Transverse colon (tissue), 4 donors: ENCODE data around the gene TTYH1. TPM values are rescaled to one million over a fixed set of nuclear protein-coding genes. Genes with fewer than 3 reads are reported as not detected.

Source experiments
- DNase-seq: peaks from one replicate; pipeline ENCODE4 v3.0.0-alpha.2; 2019
- H3K27ac ChIP-seq, 4 donors: fragments of 200-600 bp; sonication (generic); 2 replicates each; pipeline ENCODE4 v1.5.1; 2016 to 2018; ENCODE audit warnings: inconsistent platforms in 4 of 4
- H3K27me3 ChIP-seq: fragments of 200-600 bp; sonication (generic); 2 replicates; pipeline ENCODE4 v1.5.1; 2017; ENCODE audit warnings: inconsistent platforms
- H3K36me3 ChIP-seq, 4 donors: fragments of 200-600 bp; sonication (generic); 2 replicates each; pipeline ENCODE4 v1.5.1; 2017 to 2019; ENCODE audit warnings: inconsistent platforms in 4 of 4
- H3K4me1 ChIP-seq, 4 donors: fragments of 200-600 bp; sonication (generic); 2 replicates each; pipeline ENCODE4 v1.5.1; 2017 to 2020; ENCODE audit warnings: inconsistent platforms in 4 of 4
- H3K4me3 ChIP-seq, 4 donors: fragments of 200-600 bp; sonication (generic); 1 replicate in 1 of 4; 2 replicates in 3 of 4; pipeline versions ENCODE4 v1.5.1 to v1.6.1; 2017 to 2019; ENCODE audit warnings: inconsistent platforms in 4 of 4
- H3K9me3 ChIP-seq, 2 donors: fragments of 200-600 bp; sonication (generic); 2 replicates each; pipeline ENCODE4 v1.5.1; 2017 to 2019; ENCODE audit warnings: inconsistent platforms in 2 of 2
- CTCF ChIP-seq, 5 experiments: fragments of 200-600 bp in 3 of 5; fragments of 450-650 bp in 2 of 5; sonication (generic) in 3 of 5; IDR thresholded peaks; 1 replicate in 2 of 5; 2 replicates in 3 of 5; pipeline ENCODE4 v1.5.1; 2016 to 2017; ENCODE audit warnings: antibody characterized with exemption in 5 of 5, inconsistent platforms in 3 of 5, mild to moderate bottlenecking in 2 of 5, moderate library complexity in 1 of 5
- EP300 ChIP-seq: sonication (generic); formaldehyde crosslinking; IDR thresholded peaks from one replicate; pipeline ENCODE4 v1.6.1; 2017; ENCODE audit warnings: antibody characterized with exemption, low read depth
- POLR2A ChIP-seq: fragments of 450-650 bp; IDR thresholded peaks from one replicate; pipeline ENCODE4 v1.6.1; 2016; ENCODE audit warnings: antibody characterized with exemption, mild to moderate bottlenecking, moderate library complexity
- POLR2AphosphoS5 ChIP-seq, 3 donors: sonication (generic); formaldehyde crosslinking; IDR thresholded peaks; one replicate each; pipeline ENCODE4 v1.6.1; 2016; ENCODE audit warnings: antibody characterized with exemption in 3 of 3
- WGBS, 2 donors: methylation state at CpG; one replicate each; pipeline ENCODE4 v1.1.5; 2018; ENCODE audit warnings: low coverage in 1 of 2; 5-methylcytosine and 5-hydroxymethylcytosine counted together
- in situ Hi-C, 4 donors: fragments of 200-750 bp; cut with MboI; loops; one replicate each; pipeline versions ENCODE4 v1.15.0 to v1.15.1; 2017; ENCODE audit warnings: low sequenced_read_pairs in 3 of 4, low pct_ligation_motif_present in 1 of 4, low pct_unique_long_range_greater_than_20kb in 1 of 4
- intact Hi-C: fragments of 100-400 bp; cut with DNase I; formaldehyde crosslinking; loops from one replicate; pipeline ENCODE4 v1.15.1; 2023; ENCODE audit warnings: low total_unique reads
- total RNA-seq, 4 donors: library from RNA; depleted of rRNA; stranded (reverse); fragments of >200 nt; gene quantifications; one replicate each; pipeline ENCODE4 v1.1.0, GENCODE V29; 2016

TTYH1 gene
- total RNA-seq, 4 donors from 2014 or later = 1.1 to 7.5 (median 3.0) TPM

DNA sequence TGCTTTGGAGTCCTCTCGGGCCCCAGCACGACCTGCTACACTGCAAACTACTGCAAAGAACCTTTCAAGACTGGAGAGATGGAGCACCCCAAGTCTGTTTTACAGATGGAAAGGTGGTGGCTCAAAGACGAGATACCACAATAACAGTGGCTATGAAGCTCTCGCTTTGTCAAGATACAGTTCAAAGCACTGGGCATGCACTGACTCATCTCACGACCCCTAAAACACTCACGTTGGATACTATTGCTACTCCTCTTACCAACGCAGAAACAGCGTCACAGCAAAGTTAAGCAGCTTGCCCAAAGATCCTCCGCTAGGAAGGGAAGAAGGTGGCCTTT, 26.5 kb upstream of the TTYH1 start:
- DNase-seq = no peak
- Histone ChIP-seq H3K27me3 (peaks cover 57% of the 10 kb centered on the region), H3K4me3 (peak overlapping the region in 2 of 4 donors; percentile 17 to 41), H3K27ac (peak overlapping the region; percentile 29 to 65 (median 50)), H3K9me3 (no peaks in the 10 kb centered on the region), H3K36me3 (no peaks in the 10 kb centered on the region), H3K4me1 (peaks cover 0 to 13% (median 0%) of the 10 kb centered on the region in 4 donors)
- no peak for TF ChIP-seq POLR2AphosphoS5 (IDR thresholded peaks at IDR 0.05)
- no peak for TF ChIP-seq POLR2A
- TF ChIP-seq EP300 = no peak
- no peak for TF ChIP-seq CTCF (IDR thresholded peaks at IDR 0.05)
- in situ Hi-C loops = no loop called here
- intact Hi-C loops = no loop called here
- 26% methylated on average over 9 of the region's 9 CpGs; no CpG with 5 or more reads in 1 of the 2 donors for WGBS, 2 donors

DNA sequence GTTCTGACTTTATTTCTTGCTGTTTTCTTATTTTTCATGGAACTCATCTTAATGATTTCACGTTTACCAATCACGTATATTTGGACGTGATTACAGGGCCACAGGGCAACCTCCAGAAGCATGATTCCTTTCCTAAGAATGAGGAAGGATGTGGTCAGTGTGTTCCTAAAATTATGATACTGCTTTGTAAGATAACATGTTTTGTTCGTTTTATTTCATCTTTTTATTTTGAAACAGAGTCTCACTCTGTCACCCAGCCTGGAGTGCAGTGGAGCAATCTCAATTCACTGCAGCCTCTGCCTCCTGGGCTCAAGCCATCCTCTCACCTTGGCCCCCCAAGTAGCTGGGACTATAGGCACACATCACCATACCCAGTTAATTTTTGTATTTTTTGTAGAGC, 25.7 kb upstream of the TTYH1 start:
- 35 to 56% methylated on average over 4 of the region's 4 CpGs for WGBS, 2 donors
- no peak for DNase-seq
- H3K36me3 ChIP-seq = no peaks in the 10 kb centered on the region
- in situ Hi-C loops (no loop called here), intact Hi-C loops (no loop called here)
- H3K4me3 ChIP-seq = no peak overlapping the region
- H3K9me3 ChIP-seq = no peaks in the 10 kb centered on the region
- peaks cover 57% of the 10 kb centered on the region for H3K27me3 ChIP-seq
- TF ChIP-seq POLR2A (no peak), CTCF (IDR thresholded peaks at IDR 0.05) (no peak), EP300 (no peak), POLR2AphosphoS5 (IDR thresholded peaks at IDR 0.05) (no peak)
- H3K4me1 ChIP-seq = peaks cover 0 to 13% (median 0%) of the 10 kb centered on the region in 4 donors
- H3K27ac ChIP-seq = peak overlapping the region in 1 of 4 donors; percentile 60

DNA sequence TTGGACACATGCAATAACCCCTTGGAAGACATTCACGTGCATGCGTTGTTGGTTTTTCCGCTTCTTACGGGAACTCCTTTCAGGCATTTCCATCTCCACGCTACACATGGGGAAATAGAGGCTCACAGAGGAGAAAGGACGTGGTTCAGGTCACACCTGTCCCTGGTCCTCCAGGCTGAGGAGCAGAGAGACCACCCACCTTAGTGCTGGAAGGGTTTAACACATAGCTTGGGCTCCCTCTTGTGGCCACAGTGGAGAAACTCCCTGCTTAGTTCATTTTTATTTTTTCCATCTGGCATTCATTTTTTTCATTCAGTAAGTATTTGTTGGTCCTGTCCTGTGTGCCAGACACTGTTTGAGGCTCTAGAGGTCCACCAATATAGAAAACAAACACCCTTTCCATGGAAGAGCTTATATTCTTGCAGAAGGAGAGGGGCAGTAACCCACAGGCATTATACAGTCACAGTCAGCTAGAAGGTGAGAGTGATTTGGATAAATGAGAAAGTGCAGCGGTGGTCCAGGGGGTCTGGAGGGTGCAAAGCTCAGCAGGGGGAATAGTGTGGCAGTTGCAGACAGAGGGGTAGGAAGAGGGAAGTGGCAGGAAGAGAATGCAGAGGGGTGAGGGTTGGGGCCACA, 24.2 kb upstream of the TTYH1 start:
- WGBS, 2 donors = 25 to 27% methylated on average over 7 of the region's 7 CpGs
- Histone ChIP-seq H3K27ac (no peak overlapping the region), H3K27me3 (peaks cover 52% of the 10 kb centered on the region), H3K36me3 (no peaks in the 10 kb centered on the region), H3K4me1 (peaks cover 0 to 13% (median 0%) of the 10 kb centered on the region in 4 donors), H3K4me3 (no peak overlapping the region), H3K9me3 (no peaks in the 10 kb centered on the region)
- DNase-seq = peak; percentile 40
- intact Hi-C loops (no loop called here), in situ Hi-C loops (loop anchor here in 1 of 4 donors (10.0 kb wide), 1 partner anchor 66 kb away; no protein-coding TSS in a partner anchor)
- peak; percentile 64 to 74 (median 69) for TF ChIP-seq CTCF (IDR thresholded peaks at IDR 0.05)
- TF ChIP-seq EP300 = no peak
- TF ChIP-seq POLR2AphosphoS5 (IDR thresholded peaks at IDR 0.05) = no peak

GRCh38 chr19:54391589-54392061, 23.6 kb upstream of the TTYH1 start:
- no peak overlapping the region for H3K27ac ChIP-seq
- H3K36me3 ChIP-seq = no peaks in the 10 kb centered on the region
- no peak for TF ChIP-seq POLR2AphosphoS5 (IDR thresholded peaks at IDR 0.05)
- no peak for TF ChIP-seq CTCF (IDR thresholded peaks at IDR 0.05)
- TF ChIP-seq EP300 = no peak
- TF ChIP-seq POLR2A = no peak
- H3K4me1 ChIP-seq = peaks cover 0 to 13% (median 0%) of the 10 kb centered on the region in 4 donors
- in situ Hi-C loops (loop anchor here in 1 of 4 donors (10.0 kb wide), 1 partner anchor 67 kb away; no protein-coding TSS in a partner anchor), intact Hi-C loops (no loop called here)
- DNase-seq = no peak
- peaks cover 51% of the 10 kb centered on the region for H3K27me3 ChIP-seq
- H3K4me3 ChIP-seq = no peak overlapping the region
- 14 to 33% methylated on average over 1 to 4 of the region's 4 CpGs for WGBS, 2 donors
- H3K9me3 ChIP-seq = no peaks in the 10 kb centered on the region
